Esophagus (tissue), 2 donors: Measurements from ENCODE around the gene H3-3A. TPM values are rescaled to one million over a fixed set of nuclear protein-coding genes. Genes with fewer than 3 reads are reported as not detected.
A peak's percentile ranks its signal among the peaks of the same experiment; 100 is the strongest.

ENCODE experiments used
- H3K27ac ChIP-seq, 2 donors: one replicate each; pipeline ENCODE4 v1.5.1; 2013; ENCODE audit warnings: low read depth in 2 of 2, mild to moderate bottlenecking in 2 of 2, inconsistent platforms in 1 of 2, low read length in 1 of 2, moderate library complexity in 1 of 2
- H3K27me3 ChIP-seq, 2 donors: one replicate each; pipeline ENCODE4 v1.6.1; 2013; ENCODE audit warnings: low read length in 2 of 2, control low read depth in 1 of 2, mild to moderate bottlenecking in 1 of 2; ENCODE audit not compliant: insufficient read depth in 2 of 2, control insufficient read depth in 1 of 2
- H3K36me3 ChIP-seq, 2 donors: one replicate each; pipeline ENCODE4 v1.6.1; 2013; ENCODE audit warnings: low read length in 1 of 2; ENCODE audit not compliant: control insufficient read depth in 2 of 2, insufficient read depth in 2 of 2
- H3K4me1 ChIP-seq, 2 donors: one replicate each; pipeline ENCODE4 v1.6.1; 2013; ENCODE audit warnings: low read length in 1 of 2; ENCODE audit not compliant: control insufficient read depth in 2 of 2, insufficient read depth in 2 of 2
- H3K4me3 ChIP-seq, 2 donors: one replicate each; pipeline ENCODE4 v1.5.1; 2013; ENCODE audit warnings: low read length in 2 of 2, mild to moderate bottlenecking in 2 of 2, low read depth in 1 of 2, moderate library complexity in 1 of 2
- H3K9me3 ChIP-seq, 2 donors: one replicate each; pipeline ENCODE4 v1.6.1; 2013; ENCODE audit warnings: mild to moderate bottlenecking in 2 of 2, low read depth in 1 of 2, low read length in 1 of 2, moderate library complexity in 1 of 2; ENCODE audit not compliant: control insufficient read depth in 2 of 2, insufficient read depth in 1 of 2
- whole genome bisulfite sequencing, 2 donors: extraction: QIAGEN DNeasy Blood & Tissue Kit; methylation state at CpG; one replicate each; pipeline ENCODE4 v1.1.7; 2013; 5-methylcytosine and 5-hydroxymethylcytosine counted together
- polyA plus RNA-seq, 2 donors: library from polyadenylated mRNA; stranded (reverse); fragments of 200-250 nt; gene quantifications; one replicate each; pipeline ENCODE4 v1.2.3, GENCODE V29; 2013
- donor health status: healthy with polysubstance abuse.
- donor health status: Bipolar disorder and iron deficiency.

H3-3A gene
- polyA plus RNA-seq, 2 donors = 679 to 1,046 TPM

DNA sequence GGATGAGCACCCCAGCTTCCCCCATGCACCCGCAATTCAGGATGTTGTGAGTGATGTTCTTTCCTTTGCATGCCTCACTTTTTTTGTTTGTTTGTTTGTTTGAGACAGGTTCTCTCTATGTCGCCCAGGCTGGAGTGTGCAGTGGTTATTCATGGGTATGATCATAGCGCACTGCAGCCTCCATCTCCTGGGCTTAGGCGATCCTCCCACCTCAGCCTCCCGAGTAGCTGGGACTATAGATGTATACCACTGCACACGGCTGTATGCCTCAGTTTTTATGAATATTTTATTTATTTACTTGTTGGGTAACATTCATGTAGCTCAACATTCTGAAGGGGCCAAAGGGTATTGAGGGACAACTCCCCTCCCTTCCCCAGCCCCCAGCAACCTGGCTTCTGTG, 54.8 kb downstream of the H3-3A start:
- WGBS, 2 donors = 72 to 88% methylated on average over 6 of the region's 6 CpGs
- H3K27me3 ChIP-seq = no peaks in the 10 kb centered on the region
- peaks cover 0 to 4% of the 10 kb centered on the region in 2 donors for H3K4me1 ChIP-seq
- no peaks in the 10 kb centered on the region for H3K36me3 ChIP-seq
- peaks cover 0 to 2% of the 10 kb centered on the region in 2 donors for H3K9me3 ChIP-seq
- no peak overlapping the region for H3K4me3 ChIP-seq
- H3K27ac ChIP-seq = no peak overlapping the region

DNA sequence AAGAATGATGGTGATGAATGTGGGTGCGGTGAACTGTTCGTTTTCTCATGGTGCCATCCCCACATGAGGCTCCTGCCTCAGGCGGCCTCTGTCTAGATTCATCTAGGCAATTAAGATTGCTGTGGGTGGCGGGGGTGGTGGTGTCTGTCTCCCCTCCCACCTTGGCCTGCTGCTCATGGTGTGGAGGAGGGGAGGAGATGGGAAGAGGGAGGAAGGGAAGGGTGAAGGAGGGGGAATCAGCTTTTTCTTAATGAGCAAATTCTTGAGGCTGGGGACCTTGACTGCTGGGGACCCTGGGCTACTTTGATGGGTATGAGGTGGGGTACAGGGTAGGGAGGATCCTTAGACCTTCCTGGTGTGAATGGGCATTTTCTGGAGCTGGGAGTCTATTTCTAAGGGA, 55.8 kb downstream of the H3-3A start:
- 89 to 92% methylated on average over 4 of the region's 4 CpGs for WGBS, 2 donors
- H3K27ac ChIP-seq = no peak overlapping the region
- no peaks in the 10 kb centered on the region for H3K27me3 ChIP-seq
- H3K9me3 ChIP-seq = peaks cover 0 to 2% of the 10 kb centered on the region in 2 donors
- H3K4me1 ChIP-seq = peaks cover 0 to 6% of the 10 kb centered on the region in 2 donors
- H3K36me3 ChIP-seq = no peaks in the 10 kb centered on the region
- H3K4me3 ChIP-seq = no peak overlapping the region

DNA sequence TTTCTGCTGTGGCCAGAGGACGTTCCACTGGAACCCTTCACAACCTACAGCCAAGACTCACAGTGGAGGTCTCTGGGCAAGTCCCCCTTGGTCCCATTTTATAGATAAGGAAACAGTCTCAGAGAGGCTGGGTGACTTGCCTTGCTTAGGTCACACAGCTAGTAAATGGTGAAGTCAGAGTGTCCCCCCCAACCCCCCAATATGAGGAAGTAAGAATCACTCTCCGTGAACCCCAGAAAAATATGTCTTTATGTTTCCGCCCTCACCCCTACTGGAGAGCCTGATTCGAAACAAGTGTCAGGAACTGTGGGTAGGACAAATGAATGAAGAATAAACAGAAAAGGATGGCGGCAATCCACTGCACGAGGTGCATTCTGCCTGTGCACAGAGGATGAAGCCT, 56.7 kb downstream of the H3-3A start:
- Histone ChIP-seq H3K27ac (no peak overlapping the region), H3K36me3 (no peaks in the 10 kb centered on the region), H3K27me3 (no peaks in the 10 kb centered on the region), H3K4me3 (no peak overlapping the region), H3K4me1 (peaks cover 0 to 15% of the 10 kb centered on the region in 2 donors), H3K9me3 (peaks cover 0 to 2% of the 10 kb centered on the region in 2 donors)
- 85 to 88% methylated on average over 6 of the region's 6 CpGs for WGBS, 2 donors

DNA sequence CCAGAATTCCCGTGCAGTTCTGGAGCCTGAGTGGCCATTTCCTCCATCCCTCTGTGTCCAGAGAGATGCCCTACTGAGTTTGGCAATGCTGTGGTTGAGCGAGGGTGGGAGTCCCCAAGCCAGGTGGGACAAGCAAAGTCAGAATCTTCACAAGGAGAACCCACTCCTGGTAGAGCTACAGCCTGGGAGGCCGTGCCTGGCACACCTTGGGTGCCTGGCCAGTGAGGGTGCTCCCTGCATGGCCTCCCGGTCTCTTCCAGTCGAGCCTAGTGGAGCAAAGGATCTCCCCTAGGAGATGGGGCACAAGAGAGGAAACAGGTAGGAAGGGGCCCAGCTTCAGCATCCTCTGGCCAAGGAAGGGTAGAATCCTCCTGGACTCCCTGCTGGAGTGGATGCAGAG, 57.9 kb downstream of the H3-3A start:
- H3K27ac ChIP-seq = no peak overlapping the region
- H3K4me3 ChIP-seq = no peak overlapping the region
- H3K4me1 ChIP-seq = peaks cover 0 to 15% of the 10 kb centered on the region in 2 donors
- 86 to 99% methylated on average over 5 of the region's 5 CpGs for WGBS, 2 donors
- H3K27me3 ChIP-seq = no peaks in the 10 kb centered on the region
- H3K36me3 ChIP-seq = no peaks in the 10 kb centered on the region
- peaks cover 0 to 2% of the 10 kb centered on the region in 2 donors for H3K9me3 ChIP-seq

DNA sequence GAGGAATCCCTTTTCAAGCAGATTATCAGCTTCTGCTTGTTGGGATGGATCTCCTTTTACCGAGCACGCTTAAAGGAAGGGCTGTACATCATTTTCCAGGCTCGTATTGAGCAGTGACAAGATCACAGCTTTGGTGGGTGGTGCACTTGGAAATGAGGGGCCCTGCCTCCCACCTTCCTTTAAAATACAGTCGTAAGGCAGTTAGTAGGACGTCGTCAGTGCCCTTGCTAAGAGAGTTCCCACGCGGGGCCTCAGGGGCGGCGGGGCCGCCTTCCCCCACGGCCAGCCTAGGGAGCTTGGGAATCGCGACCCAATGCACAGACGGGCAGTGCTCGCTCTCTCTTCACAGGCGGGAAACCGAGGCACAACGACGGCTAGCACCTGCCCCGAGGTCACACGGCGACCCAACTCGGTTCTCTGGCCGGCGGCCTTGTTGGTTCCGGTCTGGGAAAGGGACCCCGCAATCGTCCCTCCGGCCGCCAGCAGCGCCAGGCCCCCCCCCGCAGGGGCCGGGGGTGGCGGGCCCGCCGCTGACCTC, 58.6 kb downstream of the H3-3A start:
- peak overlapping the region; percentile 63 for H3K4me3 ChIP-seq
- 14 to 16% methylated on average over 30 to 37 of the region's 37 CpGs for WGBS, 2 donors
- H3K36me3 ChIP-seq = no peaks in the 10 kb centered on the region
- no peaks in the 10 kb centered on the region for H3K27me3 ChIP-seq
- peaks cover 0 to 13% of the 10 kb centered on the region in 2 donors for H3K4me1 ChIP-seq
- H3K9me3 ChIP-seq = peaks cover 0 to 2% of the 10 kb centered on the region in 2 donors
- H3K27ac ChIP-seq = peak overlapping the region; percentile 94 to 97

Other genes with a start within 250 kb of the H3-3A start
- gene TMEM63A, start 180.3 kb upstream of the H3-3A start, polyA plus RNA-seq = 10 to 100 TPM; 11.2 to 34.9 TPM
- gene LEFTY1, start 173.6 kb upstream of the H3-3A start, polyA plus RNA-seq = under 1 TPM; 0.02 to 0.10 TPM
- gene PYCR2, start 138.5 kb upstream of the H3-3A start, polyA plus RNA-seq = 10 to 100 TPM; 38.2 to 41.5 TPM
- not detected for gene LEFTY2, start 121.5 kb upstream of the H3-3A start, polyA plus RNA-seq
- 1 to 10 TPM; 3.3 to 6.1 TPM for gene SDE2, start 63.4 kb upstream of the H3-3A start, polyA plus RNA-seq
- 10 to 100 TPM in 1 of 2 donors, 1 to 10 TPM in 1; 9.5 to 20.9 TPM for gene ACBD3, start 124.0 kb downstream of the H3-3A start, polyA plus RNA-seq
- gene MIXL1, start 160.9 kb downstream of the H3-3A start, polyA plus RNA-seq = not detected
- 1 to 10 TPM; 2.0 to 2.1 TPM for gene LIN9, start 246.4 kb downstream of the H3-3A start, polyA plus RNA-seq